Neural crest cell (in vitro differentiated cells): ENCODE data around the gene LBR. TPM values are rescaled to one million over a fixed set of nuclear protein-coding genes. Genes with fewer than 3 reads are reported as not detected.

Experiments used
- DNase-seq: peaks from one replicate; pipeline ENCODE4 v3.0.0; 2021; ENCODE audit warnings: low read depth, mixed read lengths, low spot score
- H3K27ac Mint-ChIP-seq: one replicate; pipeline ENCODE4 v1.8.0; 2021; ENCODE audit warnings: mild to moderate bottlenecking, mixed read lengths; ENCODE audit not compliant: unreplicated experiment
- H3K27me3 Mint-ChIP-seq: 2 replicates; pipeline ENCODE4 v1.8.0; 2021; ENCODE audit warnings: low read depth, mild to moderate bottlenecking, mixed read lengths
- H3K36me3 Mint-ChIP-seq: 2 replicates; pipeline ENCODE4 v1.8.0; 2021; ENCODE audit warnings: low read depth, mild to moderate bottlenecking, mixed read lengths
- H3K4me1 Mint-ChIP-seq: 2 replicates; pipeline ENCODE4 v1.8.0; 2021; ENCODE audit warnings: mixed read lengths
- H3K4me3 Mint-ChIP-seq: one replicate; pipeline ENCODE4 v1.8.0; 2021; ENCODE audit warnings: mild to moderate bottlenecking, mixed read lengths
- H3K9me3 Mint-ChIP-seq: 2 replicates; pipeline ENCODE4 v1.8.0; 2021; ENCODE audit warnings: mixed read lengths
- total RNA-seq: library from RNA; stranded (reverse); gene quantifications from 2 replicates; pipeline ENCODE4 v1.2.1, GENCODE V29; 2021
- TF ChIP-seq, protein P1 (sequence below): fragments of 200-600 bp; sonication (generic); conservative IDR thresholded peaks from 2 replicates; pipeline ENCODE4 v1.5.0; 2021; ENCODE audit warnings: antibody characterized with exemption, mild to moderate bottlenecking

Gene LBR
- total RNA-seq, 1 donor from 2014 or later = 181 TPM

DNA sequence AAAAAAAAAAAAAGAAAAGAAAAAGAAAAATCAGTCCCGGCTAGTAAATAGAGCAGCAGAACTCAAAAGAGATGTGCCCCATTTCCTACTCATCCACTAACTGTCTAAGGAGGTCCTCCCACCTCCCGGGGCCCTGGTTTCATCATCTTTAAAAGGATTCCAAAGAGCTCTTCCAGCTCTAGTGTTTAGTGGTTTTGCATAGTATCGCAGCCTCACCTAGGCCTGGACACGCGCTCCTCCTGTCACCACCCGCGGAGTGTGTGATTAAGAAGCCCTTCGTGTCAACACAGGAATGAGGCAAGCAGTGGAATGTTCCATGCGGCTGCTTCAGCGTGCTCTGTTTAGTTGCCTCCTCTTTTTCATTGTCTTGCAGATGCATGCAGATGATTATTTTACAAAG lies 49.0 kb downstream of the LBR start:
- DNase-seq = no peak
- Mint-ChIP-seq H3K4me1 (peaks cover 4% of the 10 kb centered on the region), H3K9me3 (no peaks in the 10 kb centered on the region), H3K27ac (no peak overlapping the region), H3K36me3 (peaks cover 8% of the 10 kb centered on the region), H3K4me3 (no peak overlapping the region), H3K27me3 (no peaks in the 10 kb centered on the region)
- TF ChIP-seq, protein P1, sequence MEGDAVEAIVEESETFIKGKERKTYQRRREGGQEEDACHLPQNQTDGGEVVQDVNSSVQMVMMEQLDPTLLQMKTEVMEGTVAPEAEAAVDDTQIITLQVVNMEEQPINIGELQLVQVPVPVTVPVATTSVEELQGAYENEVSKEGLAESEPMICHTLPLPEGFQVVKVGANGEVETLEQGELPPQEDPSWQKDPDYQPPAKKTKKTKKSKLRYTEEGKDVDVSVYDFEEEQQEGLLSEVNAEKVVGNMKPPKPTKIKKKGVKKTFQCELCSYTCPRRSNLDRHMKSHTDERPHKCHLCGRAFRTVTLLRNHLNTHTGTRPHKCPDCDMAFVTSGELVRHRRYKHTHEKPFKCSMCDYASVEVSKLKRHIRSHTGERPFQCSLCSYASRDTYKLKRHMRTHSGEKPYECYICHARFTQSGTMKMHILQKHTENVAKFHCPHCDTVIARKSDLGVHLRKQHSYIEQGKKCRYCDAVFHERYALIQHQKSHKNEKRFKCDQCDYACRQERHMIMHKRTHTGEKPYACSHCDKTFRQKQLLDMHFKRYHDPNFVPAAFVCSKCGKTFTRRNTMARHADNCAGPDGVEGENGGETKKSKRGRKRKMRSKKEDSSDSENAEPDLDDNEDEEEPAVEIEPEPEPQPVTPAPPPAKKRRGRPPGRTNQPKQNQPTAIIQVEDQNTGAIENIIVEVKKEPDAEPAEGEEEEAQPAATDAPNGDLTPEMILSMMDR = no peak

DNA sequence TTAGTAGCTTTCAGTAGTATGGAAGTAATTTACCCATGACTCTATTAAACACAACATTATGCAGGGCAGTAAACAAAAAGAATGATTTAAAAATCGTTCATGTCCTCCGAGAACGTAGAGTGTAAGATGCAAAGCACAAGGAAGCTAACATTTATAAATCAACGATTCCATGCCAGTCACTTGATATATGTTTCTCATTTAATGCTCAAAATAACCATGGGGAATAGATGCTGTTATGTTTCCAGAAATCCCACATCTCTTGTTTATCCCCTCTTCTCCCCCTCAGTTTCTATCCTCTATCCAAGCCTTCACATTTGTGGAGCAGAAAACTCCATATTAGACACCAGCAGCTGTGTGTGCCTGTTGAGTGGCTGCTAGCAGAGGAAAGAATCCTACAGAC lies 52.8 kb downstream of the LBR start:
- H3K9me3 Mint-ChIP-seq = no peaks in the 10 kb centered on the region
- no peaks in the 10 kb centered on the region for H3K36me3 Mint-ChIP-seq
- H3K27ac Mint-ChIP-seq = peak overlapping the region; percentile 23
- H3K27me3 Mint-ChIP-seq = no peaks in the 10 kb centered on the region
- peaks cover 4% of the 10 kb centered on the region for H3K4me1 Mint-ChIP-seq
- H3K4me3 Mint-ChIP-seq = no peak overlapping the region
- TF ChIP-seq, protein P1 = no peak
- DNase-seq = no peak

DNA sequence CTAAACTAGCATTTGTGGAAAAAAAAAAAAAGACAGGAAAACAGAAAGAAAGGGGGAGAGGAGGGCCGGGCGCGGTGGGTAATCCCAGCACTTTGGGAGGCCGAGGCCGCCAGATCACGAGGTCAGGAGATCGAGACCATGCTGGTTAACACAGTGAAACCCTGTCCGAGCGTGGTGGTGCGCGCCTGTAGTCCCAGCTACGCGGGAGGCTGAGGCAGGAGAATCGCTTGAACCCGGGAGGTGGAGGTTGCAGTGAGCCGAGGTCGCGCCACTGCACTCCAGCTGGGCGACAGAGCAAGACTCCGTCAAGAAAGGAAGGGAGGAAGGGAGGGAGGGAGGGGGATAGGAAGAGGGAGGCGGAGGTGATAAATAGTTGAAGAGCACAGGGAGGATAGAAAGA lies 54.7 kb downstream of the LBR start:
- no peak for DNase-seq
- Mint-ChIP-seq H3K27me3 (no peaks in the 10 kb centered on the region), H3K27ac (no peak overlapping the region), H3K4me1 (no peaks in the 10 kb centered on the region), H3K36me3 (no peaks in the 10 kb centered on the region), H3K4me3 (no peak overlapping the region), H3K9me3 (no peaks in the 10 kb centered on the region)
- TF ChIP-seq, protein P1 = no peak

DNA sequence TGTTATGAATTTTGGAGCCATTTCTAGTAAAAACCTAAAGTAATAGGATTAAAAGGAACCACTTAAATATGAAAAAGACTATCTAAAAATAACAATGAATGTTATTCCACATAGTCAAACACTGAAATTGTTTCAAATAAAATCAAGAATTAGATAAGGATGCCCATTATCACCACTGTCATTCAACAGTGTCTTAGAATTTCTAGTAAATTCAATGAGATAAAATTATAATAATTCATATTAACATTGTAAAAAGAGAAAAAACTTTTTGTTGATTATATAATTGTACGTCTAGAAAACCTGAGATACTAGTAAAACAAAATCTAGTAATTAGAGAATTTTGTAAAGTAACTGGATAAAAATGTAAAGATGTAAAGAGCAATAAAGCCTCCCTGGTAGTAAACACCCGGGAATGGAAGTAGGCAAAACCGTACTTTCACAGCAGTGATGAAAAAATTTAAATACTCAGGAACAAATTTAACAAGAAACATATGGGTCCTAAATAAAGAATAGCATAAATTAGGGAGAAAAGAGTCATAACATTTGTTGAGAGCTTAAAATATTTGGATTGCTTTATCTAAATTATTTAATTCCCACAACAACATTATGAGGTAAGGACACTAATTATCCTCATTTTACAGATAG lies 56.4 kb downstream of the LBR start:
- H3K4me3 Mint-ChIP-seq = no peak overlapping the region
- H3K27me3 Mint-ChIP-seq = no peaks in the 10 kb centered on the region
- H3K27ac Mint-ChIP-seq = no peak overlapping the region
- TF ChIP-seq, protein P1 = no peak
- DNase-seq = no peak
- H3K9me3 Mint-ChIP-seq = no peaks in the 10 kb centered on the region
- no peaks in the 10 kb centered on the region for H3K4me1 Mint-ChIP-seq
- H3K36me3 Mint-ChIP-seq = no peaks in the 10 kb centered on the region

DNA sequence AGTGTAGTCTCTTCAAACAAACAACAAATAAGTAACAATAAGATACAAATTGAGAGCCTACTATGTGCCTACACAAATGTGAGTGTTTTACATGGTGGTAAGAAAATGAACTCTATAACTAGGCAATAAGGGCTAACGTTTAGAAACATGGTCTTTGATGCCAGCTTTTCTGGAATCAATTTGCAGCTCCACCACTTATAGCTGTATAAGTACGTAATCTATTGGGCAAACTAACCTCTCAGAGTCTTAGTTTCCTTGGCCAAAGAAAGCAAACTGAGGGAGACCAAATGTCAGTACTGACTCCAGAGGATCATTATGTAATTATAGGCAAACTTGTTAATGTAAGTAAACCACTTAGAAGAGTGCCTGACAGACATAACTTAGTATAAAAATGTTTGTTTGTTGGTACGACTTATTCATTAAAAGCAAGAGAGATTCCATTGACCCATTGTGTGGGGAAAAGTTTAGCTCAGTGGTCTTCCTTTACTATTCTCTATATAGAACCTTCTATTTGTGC lies 59.7 kb downstream of the LBR start:
- Mint-ChIP-seq H3K4me1 (no peaks in the 10 kb centered on the region), H3K27me3 (no peaks in the 10 kb centered on the region), H3K27ac (no peak overlapping the region), H3K4me3 (no peak overlapping the region), H3K36me3 (no peaks in the 10 kb centered on the region), H3K9me3 (no peaks in the 10 kb centered on the region)
- TF ChIP-seq, protein P1 = no peak
- DNase-seq = no peak
